ENCODE measurements around the gene ACTR10. TPM values are rescaled to one million over a fixed set of nuclear protein-coding genes. Genes with fewer than 3 reads are reported as not detected.
"Not testable (repeated sequence)": the region's sequence is repeated elsewhere in the genome, so short reads cannot be mapped to it uniquely, and the experiment has no call there.

Gene ACTR10
- total RNA-seq, 1 donor from 2014 or later, result 57.5 TPM

DNA sequence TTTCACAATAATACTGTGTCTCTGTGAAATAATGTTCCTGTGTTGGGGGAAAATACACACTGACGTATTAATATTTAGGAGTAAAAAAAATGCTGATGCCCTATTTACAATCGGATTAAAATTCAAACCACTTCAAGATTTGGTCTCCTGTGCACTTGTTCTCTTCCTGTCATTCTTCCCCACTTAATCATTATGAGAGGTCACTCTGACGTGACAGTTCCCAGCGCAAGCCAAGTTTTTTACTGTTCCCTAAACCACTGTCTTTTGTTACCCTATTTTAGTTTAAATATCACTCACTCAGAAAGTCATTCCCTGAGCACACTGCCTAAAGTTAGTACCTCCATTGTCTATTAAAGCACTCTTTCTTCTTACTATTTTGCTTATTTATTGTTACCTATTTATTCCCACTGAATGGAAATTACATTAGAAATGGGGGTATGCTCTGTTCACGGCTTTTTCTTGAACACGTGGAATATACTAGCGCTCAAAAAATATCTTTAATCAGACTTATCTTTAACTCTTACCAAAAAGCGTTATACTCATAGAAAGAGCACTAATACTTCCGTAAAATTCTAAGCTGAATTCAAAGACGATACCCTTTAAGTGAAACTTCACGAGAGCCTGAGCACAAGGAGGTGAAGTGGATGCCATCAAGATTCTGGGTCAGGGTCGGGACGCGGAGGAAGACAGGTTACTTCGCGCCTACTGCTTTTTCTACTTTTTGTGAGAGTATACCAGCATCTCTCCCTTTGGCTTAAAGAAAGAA is 44.0 kb downstream of the ACTR10 start:
- H3K4me1 Mint-ChIP-seq (ENCODE audit: low read depth), result peaks cover 25% of the 10 kb centered on the region
- DNase-seq (ENCODE audit: low spot score, unreplicated experiment), result no peak
- H3K9me3 Mint-ChIP-seq (ENCODE audit: low read depth), result no peaks in the 10 kb centered on the region
- H3K4me3 Mint-ChIP-seq (ENCODE audit: low read depth), result peak overlapping the region; percentile 95
- H3K27me3 Mint-ChIP-seq, result no peaks in the 10 kb centered on the region
- TF ChIP-seq CTCF (IDR thresholded peaks at IDR 0.05; ENCODE audit: unreplicated experiment), result no peak
- peak overlapping the region; percentile 100 for H3K27ac Mint-ChIP-seq
- peaks cover 3% of the 10 kb centered on the region for H3K36me3 Mint-ChIP-seq (ENCODE audit: insufficient read depth)

- no peak for TF ChIP-seq CTCF (IDR thresholded peaks at IDR 0.05; ENCODE audit: unreplicated experiment)
- peak; percentile 95 for DNase-seq (ENCODE audit: low spot score, unreplicated experiment)
- peak within 1 kb of the TSS; percentile 95 for H3K4me3 Mint-ChIP-seq (ENCODE audit: low read depth)
- no peaks in the 10 kb centered on the region for H3K27me3 Mint-ChIP-seq
- no peaks in the 10 kb centered on the region for H3K9me3 Mint-ChIP-seq (ENCODE audit: low read depth)
- peak within 1 kb of the TSS; percentile 100 for H3K27ac Mint-ChIP-seq
- peaks cover 3% of the 10 kb centered on the region for H3K36me3 Mint-ChIP-seq (ENCODE audit: insufficient read depth)
- H3K4me1 Mint-ChIP-seq (ENCODE audit: low read depth), result peaks cover 25% of the 10 kb centered on the region
Measured at GRCh38 chr14:58244556-58245387, 44.8 kb downstream of the ACTR10 start, which contains the start of gene PSMA3. Gene PSMA3, plus strand, starts transcription at chr14:58244843. Its CDS starts 78 bp downstream, at chr14:58244921.

GRCh38 chr14:58245562-58245961 is 45.6 kb downstream of the ACTR10 start:
- peak overlapping the region; percentile 100 for H3K27ac Mint-ChIP-seq
- DNase-seq (ENCODE audit: low spot score, unreplicated experiment), result no peak
- no peak for TF ChIP-seq CTCF (IDR thresholded peaks at IDR 0.05; ENCODE audit: unreplicated experiment)
- peaks cover 6% of the 10 kb centered on the region for H3K36me3 Mint-ChIP-seq (ENCODE audit: insufficient read depth)
- no peaks in the 10 kb centered on the region for H3K27me3 Mint-ChIP-seq
- no peaks in the 10 kb centered on the region for H3K9me3 Mint-ChIP-seq (ENCODE audit: low read depth)
- peak overlapping the region; percentile 95 for H3K4me3 Mint-ChIP-seq (ENCODE audit: low read depth)
- peaks cover 23% of the 10 kb centered on the region for H3K4me1 Mint-ChIP-seq (ENCODE audit: low read depth)

DNA sequence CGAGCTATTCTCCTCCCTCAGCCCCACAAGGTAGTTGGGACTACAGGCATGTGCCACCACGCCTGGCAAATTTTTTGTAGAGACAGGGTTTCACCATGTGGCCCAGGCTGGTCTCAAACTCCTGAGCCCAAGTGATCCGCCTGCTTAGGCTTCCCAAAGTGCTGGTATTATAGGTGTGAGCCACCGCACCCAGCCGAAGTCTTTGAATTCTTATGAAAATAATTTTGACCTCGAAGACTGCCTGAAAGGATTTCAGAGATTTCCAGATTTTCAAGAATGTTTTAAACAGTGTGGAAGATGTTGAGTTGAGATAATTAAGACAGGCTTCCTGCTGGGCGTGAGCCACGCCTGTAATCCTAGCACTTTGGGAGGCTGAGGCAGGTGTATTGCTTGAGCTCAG is 49.7 kb downstream of the ACTR10 start:
- Mint-ChIP-seq H3K27me3 (no peaks in the 10 kb centered on the region), H3K9me3 (ENCODE audit: low read depth) (no peaks in the 10 kb centered on the region), H3K4me3 (ENCODE audit: low read depth) (no peak overlapping the region), H3K36me3 (ENCODE audit: insufficient read depth) (peaks cover 17% of the 10 kb centered on the region), H3K27ac (no peak overlapping the region), H3K4me1 (ENCODE audit: low read depth) (peaks cover 15% of the 10 kb centered on the region)
- DNase-seq (ENCODE audit: low spot score, unreplicated experiment), result no peak
- no peak for TF ChIP-seq CTCF (IDR thresholded peaks at IDR 0.05; ENCODE audit: unreplicated experiment)

DNA sequence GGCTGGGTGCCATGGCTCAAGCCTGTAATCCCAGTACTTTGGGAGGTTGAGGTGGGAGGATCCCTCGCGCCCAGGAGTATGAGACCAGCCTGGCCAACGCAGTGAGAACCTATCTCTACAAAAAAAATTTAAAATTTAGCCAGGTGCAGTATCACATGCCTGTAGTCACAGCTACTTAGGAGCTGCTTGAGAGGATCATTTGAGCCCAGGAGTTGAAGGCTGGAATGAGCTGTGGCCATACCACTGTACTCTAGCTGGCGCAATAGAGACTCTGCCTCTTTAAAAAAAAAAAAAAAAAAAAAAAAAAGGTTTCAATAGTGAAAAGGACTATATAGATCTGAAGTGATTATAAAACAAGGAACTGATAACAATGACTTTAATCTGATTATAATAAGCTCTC is 58.2 kb downstream of the ACTR10 start:
- no peak overlapping the region for H3K4me3 Mint-ChIP-seq (ENCODE audit: low read depth)
- H3K36me3 Mint-ChIP-seq (ENCODE audit: insufficient read depth), result peaks cover 20% of the 10 kb centered on the region
- no peak for DNase-seq (ENCODE audit: low spot score, unreplicated experiment)
- no peak for TF ChIP-seq CTCF (IDR thresholded peaks at IDR 0.05; ENCODE audit: unreplicated experiment)
- no peaks in the 10 kb centered on the region for H3K27me3 Mint-ChIP-seq
- no peaks in the 10 kb centered on the region for H3K9me3 Mint-ChIP-seq (ENCODE audit: low read depth)
- H3K4me1 Mint-ChIP-seq (ENCODE audit: low read depth), result no peaks in the 10 kb centered on the region
- H3K27ac Mint-ChIP-seq, result no peak overlapping the region

DNA sequence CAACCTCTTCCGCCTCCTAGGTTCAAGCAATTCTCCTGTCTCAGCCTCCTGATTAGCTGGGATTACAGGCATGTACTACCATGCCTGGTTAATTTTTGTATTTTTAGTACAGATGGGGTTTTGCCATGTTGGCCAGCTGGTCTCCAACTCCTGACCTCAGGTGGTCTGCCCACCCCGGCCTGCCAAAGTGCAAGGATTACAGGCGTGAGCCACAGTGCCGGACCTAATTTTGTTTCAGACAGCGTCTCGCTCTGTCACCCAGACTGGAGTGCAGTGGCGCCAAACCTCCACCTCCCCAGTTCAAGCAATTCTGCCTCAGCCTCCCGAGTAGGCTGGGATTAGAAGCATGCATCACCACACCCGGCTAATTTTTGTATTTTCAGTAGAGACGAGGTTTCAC is 62.1 kb downstream of the ACTR10 start:
- not testable (repeated sequence) for DNase-seq (ENCODE audit: low spot score, unreplicated experiment); H3K4me1 Mint-ChIP-seq (ENCODE audit: low read depth); H3K9me3 Mint-ChIP-seq (ENCODE audit: low read depth); H3K4me3 Mint-ChIP-seq (ENCODE audit: low read depth); H3K27me3 Mint-ChIP-seq
- peaks cover 22% of the 10 kb centered on the region for H3K36me3 Mint-ChIP-seq (ENCODE audit: insufficient read depth)
- peak overlapping the region; percentile 49 for H3K27ac Mint-ChIP-seq

Measured in progenitor cell of endocrine pancreas (in vitro differentiated cells).